Cardiac muscle cell (in vitro differentiated cells and primary cell): ENCODE data around the gene HNRNPL. TPM values are rescaled to one million over a fixed set of nuclear protein-coding genes. Genes with fewer than 3 reads are reported as not detected.

Source experiments
- DNase-seq, 2 donors: peaks; one replicate each; pipeline versions ENCODE4 v3.0.0 to v3.0.0-alpha.2; 2010 to 2017; ENCODE audit warnings: low read depth in 1 of 2, low spot score in 1 of 2
- H3K27ac ChIP-seq: fragments of 200-600 bp; sonication (generic); 2 replicates; pipeline ENCODE4 v1.5.1; 2016
- H3K27me3 ChIP-seq: fragments of 200-600 bp; sonication (generic); 2 replicates; pipeline ENCODE4 v1.6.0; 2016; ENCODE audit warnings: control low read depth
- H3K36me3 ChIP-seq: fragments of 200-600 bp; sonication (generic); 2 replicates; pipeline ENCODE4 v1.5.1; 2016; ENCODE audit warnings: control low read depth
- H3K4me1 ChIP-seq: fragments of 200-600 bp; sonication (generic); 2 replicates; pipeline ENCODE4 v1.8.1; 2017; ENCODE audit warnings: low read depth, mild to moderate bottlenecking, mixed run types
- H3K4me3 ChIP-seq: fragments of 200-600 bp; sonication (generic); 2 replicates; pipeline ENCODE4 v1.5.1; 2016; ENCODE audit warnings: mild to moderate bottlenecking
- H3K9me3 ChIP-seq: fragments of 200-600 bp; sonication (generic); 2 replicates; pipeline ENCODE4 v1.5.1; 2017; ENCODE audit warnings: low read depth, mild to moderate bottlenecking, control low read depth
- polyA plus RNA-seq: library from polyadenylated mRNA; unstranded; fragments of >200 nt; fragmentation: Nextera tagmentation; extraction: Ambion mirVana; gene quantifications from 2 replicates; pipeline ENCODE4 v1.2.1, GENCODE V29; 2016
- total RNA-seq: library from RNA; depleted of rRNA; stranded (reverse); fragments of >200 nt; gene quantifications from 2 replicates; pipeline ENCODE4 v1.2.3, GENCODE V29; 2016
- TF ChIP-seq, protein P1 (sequence below): IDR thresholded peaks from 2 replicates; pipeline ENCODE4 v1.5.1; 2012; ENCODE audit warnings: low read depth, mild to moderate bottlenecking, low read length

Gene HNRNPL
- total and polyA plus RNA-seq, 2 experiments from 2014 or later, result 240 to 326 TPM

DNA sequence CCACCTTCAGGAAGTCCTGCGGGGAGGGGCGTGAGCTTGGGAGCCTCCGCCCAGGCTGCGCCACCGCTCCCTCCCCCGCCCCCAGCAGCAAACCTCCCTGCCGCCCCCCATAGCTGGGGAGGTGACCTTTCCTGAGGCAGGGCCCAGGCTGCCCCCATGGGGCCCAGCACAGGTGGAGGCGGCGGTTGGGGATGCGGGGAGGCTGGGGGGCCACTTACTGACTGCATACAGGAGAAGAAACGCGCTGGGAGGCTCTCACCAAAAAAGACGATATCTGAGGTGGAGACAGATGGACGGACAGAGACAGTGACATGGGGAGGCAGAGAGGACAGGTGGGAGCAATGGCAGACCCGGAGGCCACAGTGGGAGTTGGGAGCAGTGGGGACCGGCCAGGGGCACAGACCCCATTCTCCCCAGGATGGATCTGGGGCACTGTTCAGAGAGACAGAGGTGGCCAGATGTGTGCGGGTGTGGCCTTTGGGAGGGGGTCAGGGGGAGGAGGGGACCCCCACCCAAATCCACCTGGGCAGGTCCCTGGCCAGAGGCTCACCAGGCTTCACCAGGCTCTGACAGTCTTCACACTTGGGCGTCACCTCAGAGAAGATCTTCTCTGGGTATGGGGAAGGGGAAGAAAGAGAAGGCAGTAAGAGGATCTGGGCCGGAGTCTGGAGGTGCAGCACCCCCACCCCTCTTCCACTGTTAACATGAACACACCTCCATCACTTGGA is 31.3 kb upstream of the HNRNPL start:
- no peaks in the 10 kb centered on the region for H3K9me3 ChIP-seq
- TF ChIP-seq, protein P1, sequence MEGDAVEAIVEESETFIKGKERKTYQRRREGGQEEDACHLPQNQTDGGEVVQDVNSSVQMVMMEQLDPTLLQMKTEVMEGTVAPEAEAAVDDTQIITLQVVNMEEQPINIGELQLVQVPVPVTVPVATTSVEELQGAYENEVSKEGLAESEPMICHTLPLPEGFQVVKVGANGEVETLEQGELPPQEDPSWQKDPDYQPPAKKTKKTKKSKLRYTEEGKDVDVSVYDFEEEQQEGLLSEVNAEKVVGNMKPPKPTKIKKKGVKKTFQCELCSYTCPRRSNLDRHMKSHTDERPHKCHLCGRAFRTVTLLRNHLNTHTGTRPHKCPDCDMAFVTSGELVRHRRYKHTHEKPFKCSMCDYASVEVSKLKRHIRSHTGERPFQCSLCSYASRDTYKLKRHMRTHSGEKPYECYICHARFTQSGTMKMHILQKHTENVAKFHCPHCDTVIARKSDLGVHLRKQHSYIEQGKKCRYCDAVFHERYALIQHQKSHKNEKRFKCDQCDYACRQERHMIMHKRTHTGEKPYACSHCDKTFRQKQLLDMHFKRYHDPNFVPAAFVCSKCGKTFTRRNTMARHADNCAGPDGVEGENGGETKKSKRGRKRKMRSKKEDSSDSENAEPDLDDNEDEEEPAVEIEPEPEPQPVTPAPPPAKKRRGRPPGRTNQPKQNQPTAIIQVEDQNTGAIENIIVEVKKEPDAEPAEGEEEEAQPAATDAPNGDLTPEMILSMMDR, result no peak
- no peaks in the 10 kb centered on the region for H3K36me3 ChIP-seq
- no peak overlapping the region for H3K4me3 ChIP-seq
- DNase-seq, result no peak
- peaks cover 6% of the 10 kb centered on the region for H3K4me1 ChIP-seq
- no peaks in the 10 kb centered on the region for H3K27me3 ChIP-seq
- no peak overlapping the region for H3K27ac ChIP-seq

DNA sequence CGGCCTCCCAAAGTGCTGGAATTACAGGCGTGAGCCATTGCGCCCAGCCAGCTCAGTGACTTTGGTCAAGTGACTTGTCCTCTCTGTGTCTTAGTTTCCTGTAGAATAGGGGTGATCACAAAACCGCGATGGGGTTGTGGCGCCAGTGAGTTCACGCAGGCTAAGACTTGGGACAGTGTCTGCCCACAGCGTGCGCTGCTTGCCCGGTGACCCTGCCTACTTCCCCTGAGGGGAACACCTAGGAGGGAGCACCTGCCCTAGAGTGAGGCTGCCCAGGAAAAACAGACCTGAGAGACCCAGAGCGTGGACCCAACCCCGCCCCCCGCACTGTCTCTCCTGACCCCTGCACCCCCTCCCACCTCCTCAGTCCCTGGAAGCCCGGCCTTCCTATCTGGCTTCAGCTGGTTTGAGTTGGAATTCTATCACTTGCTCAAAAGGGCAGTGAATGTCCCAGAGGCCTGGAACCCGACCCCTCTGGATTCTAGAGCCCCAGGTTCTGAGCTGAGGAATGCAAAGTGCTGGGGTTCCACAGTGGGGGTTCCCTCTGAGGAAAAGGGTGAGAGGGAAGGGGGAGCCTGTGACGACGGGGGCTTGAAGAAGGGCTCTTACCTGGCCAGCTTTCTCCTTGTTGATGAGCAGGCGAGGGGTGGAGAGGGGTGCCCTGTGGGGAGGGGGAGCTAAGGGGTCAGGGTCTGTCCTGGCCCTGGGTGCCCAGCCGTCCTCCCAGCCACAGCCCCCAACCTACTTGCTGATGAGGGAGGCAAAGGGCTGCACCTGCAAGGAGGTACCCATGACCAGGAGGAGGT is 30.5 kb upstream of the HNRNPL start:
- H3K9me3 ChIP-seq, result no peaks in the 10 kb centered on the region
- no peak overlapping the region for H3K27ac ChIP-seq
- peaks cover 2% of the 10 kb centered on the region for H3K4me1 ChIP-seq
- no peak for DNase-seq
- no peaks in the 10 kb centered on the region for H3K36me3 ChIP-seq
- TF ChIP-seq, protein P1, result no peak
- H3K27me3 ChIP-seq, result no peaks in the 10 kb centered on the region
- no peak overlapping the region for H3K4me3 ChIP-seq

DNA sequence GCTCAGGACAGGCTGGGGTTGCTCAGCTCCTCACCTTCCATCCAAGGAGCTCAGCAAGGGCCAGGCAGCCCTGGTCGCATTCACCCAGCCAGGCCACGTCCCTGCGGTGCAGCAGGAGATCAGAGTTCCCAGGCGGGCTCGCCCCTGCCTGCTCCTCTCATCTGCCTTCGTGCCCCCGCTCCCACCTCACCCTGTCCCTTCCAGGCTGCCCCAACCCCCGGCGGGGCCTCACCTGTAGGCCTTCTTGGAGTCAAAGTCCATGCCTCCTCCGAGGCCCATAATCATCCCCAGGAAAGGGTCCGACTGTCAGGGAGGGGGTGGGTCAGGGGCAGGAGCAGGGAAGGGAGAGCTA is 29.6 kb upstream of the HNRNPL start:
- Histone ChIP-seq H3K9me3 (no peaks in the 10 kb centered on the region), H3K27ac (no peak overlapping the region), H3K27me3 (no peaks in the 10 kb centered on the region), H3K36me3 (no peaks in the 10 kb centered on the region), H3K4me3 (no peak overlapping the region), H3K4me1 (peaks cover 2% of the 10 kb centered on the region)
- TF ChIP-seq, protein P1, result no peak
- DNase-seq, result no peak

DNA sequence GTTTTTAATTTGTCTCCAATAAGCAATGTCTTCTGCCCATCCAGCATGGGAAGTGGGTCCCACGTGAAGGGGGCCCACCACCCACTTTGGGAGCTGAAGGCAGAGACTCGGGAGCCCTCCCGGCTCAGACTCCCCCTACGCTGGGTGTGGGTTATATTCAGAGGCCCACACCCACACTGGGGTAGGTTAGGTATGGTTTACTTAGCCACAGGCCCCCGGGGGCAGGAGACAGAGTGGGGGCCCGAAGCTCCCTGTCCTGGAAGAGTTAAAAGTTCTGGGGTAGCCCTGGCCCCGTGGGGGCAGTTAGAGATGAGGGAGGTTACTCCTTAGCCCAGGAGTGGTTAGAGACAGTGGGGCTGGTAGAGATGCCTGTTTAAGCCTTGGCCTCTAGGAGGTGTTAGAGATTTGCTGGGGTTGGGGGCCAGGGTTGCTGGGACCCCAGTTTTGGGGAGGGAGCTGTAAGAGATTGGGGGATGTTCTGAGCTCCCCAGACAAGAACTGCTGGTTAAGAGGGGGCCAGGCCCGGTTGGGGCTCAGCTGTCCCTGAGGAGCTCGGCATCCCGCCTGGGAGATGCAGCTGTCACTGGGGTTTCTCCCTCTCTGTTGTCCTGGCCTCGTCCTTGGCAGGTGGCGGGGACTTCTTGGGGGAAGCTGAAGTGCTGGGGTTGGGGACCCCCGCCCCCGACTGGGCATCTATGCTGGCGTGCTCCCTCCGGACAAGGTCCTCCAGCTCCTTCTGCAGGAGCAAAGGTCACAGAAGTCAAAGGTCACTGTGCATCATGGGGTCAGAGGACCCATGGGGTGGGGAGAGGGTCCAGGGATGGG is 29.0 kb upstream of the HNRNPL start:
- TF ChIP-seq, protein P1, result no peak
- Histone ChIP-seq H3K4me3 (no peak overlapping the region), H3K9me3 (no peaks in the 10 kb centered on the region), H3K27me3 (no peaks in the 10 kb centered on the region), H3K27ac (no peak overlapping the region), H3K36me3 (no peaks in the 10 kb centered on the region), H3K4me1 (peaks cover 2% of the 10 kb centered on the region)
- no peak for DNase-seq

DNA sequence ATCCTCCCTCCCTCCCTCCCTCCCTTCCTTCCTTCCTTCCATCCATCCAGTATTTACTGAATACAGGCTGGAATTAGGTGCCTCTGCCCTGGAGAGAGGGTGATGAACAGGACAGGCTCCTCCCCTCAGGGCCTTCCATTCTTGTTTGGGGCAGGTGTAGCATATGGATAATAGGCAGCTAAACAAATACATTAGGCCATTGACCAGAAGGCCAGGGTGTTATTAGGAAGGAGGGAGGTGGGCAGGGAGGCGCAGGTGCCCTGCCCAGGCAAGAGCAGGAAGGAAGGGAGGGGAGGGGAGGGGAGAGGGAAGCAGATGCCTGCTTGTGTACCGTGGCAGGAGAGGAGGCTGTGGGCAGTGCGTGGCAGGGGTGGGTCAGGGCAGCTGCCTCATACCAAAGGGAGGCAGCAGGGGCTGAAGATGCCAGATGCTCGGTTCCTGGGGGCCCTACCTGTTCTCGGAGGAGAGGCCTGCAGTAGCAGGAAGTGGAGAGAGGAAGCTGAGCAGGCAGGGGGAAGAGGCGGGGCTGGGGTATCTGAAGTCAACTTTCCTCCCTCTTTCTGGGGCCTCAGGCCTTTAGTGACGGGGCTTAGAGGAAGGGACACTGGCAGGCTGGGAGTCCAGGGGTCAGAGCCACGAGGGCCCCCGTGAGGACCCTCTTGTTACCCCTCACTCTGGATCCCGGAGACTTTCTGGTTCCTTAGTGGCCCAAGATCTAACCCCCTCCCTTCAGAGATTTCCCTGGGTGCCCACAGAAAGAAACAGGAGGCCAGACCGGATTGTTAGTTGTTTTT is 28.2 kb upstream of the HNRNPL start, which contains the start of gene RINL:
Gene RINL (minus strand): TSS at position 495 of the 794 bp plus-strand sequence. CDS start 1,533 bp downstream, outside the sequence.
- H3K4me1 ChIP-seq, result peaks cover 2% of the 10 kb centered on the region

More for the DNA sequence above, 28.2 kb upstream of the HNRNPL start, which contains the start of gene RINL:
- Histone ChIP-seq H3K4me3 (no peak within 1 kb of the TSS), H3K27me3 (no peaks in the 10 kb centered on the region), H3K27ac (no peak within 1 kb of the TSS), H3K9me3 (no peaks in the 10 kb centered on the region), H3K36me3 (no peaks in the 10 kb centered on the region)
- TF ChIP-seq, protein P1, result no peak
- DNase-seq, result no peak
